Caco-2 (cell line): ENCODE results near the gene CETP. TPM values are rescaled to one million over a fixed set of nuclear protein-coding genes. Genes with fewer than 3 reads are reported as not detected.

Experiments
- BruUV-seq: library from RNA; stranded (reverse); fragments of 400-500 nt; replicated peaks from 2 replicates; lab custom pipeline; 2021; lab: Mats Ljungman, UMichigan
- CTCF ChIA-PET: fragments of 300-600 bp; sonication (Branson Sonifier 250); formaldehyde crosslinking; loops from one replicate; lab custom pipeline; 2022; ENCODE audit warnings: antibody characterized with exemption; lab: Charles Lee
- POLR2A ChIA-PET: fragments of 300-600 bp; sonication (Branson Sonifier 250); formaldehyde crosslinking; loops from one replicate; lab custom pipeline; 2022; ENCODE audit warnings: antibody characterized with exemption; lab: Charles Lee
- DNase-seq, 2 experiments: peaks; one replicate each; pipeline versions ENCODE4 v3.0.0 to v3.0.0-alpha.2; 2020 to 2022
- H3K27me3 ChIP-seq: replicated peaks from 2 replicates; pipeline ENCODE4 v1.6.0; 2011; ENCODE audit warnings: low read length; ENCODE audit not compliant: control insufficient read depth, insufficient read depth
- H3K36me3 ChIP-seq: 2 replicates; pipeline ENCODE4 v1.5.1; 2011; ENCODE audit warnings: low read length; ENCODE audit not compliant: control insufficient read depth, insufficient read depth
- H3K4me1 ChIP-seq: fragments of 250-450 bp; sonication (Bioruptor Pico); 2 replicates; pipeline ENCODE4 v1.5.1; 2020; ENCODE audit warnings: mild to moderate bottlenecking
- H3K4me3 ChIP-seq: 2 replicates; pipeline ENCODE4 v1.5.1; 2011; ENCODE audit warnings: low read depth, mild to moderate bottlenecking, control low read depth, low read length
- H3K9me3 ChIP-seq: fragments of 250-450 bp; sonication (Bioruptor Pico); 2 replicates; pipeline ENCODE4 v1.5.1; 2020; ENCODE audit warnings: mild to moderate bottlenecking, moderate library complexity
- H3K27ac Mint-ChIP-seq: one replicate; pipeline ENCODE4 v1.8.0; 2022; ENCODE audit warnings: mixed read lengths; ENCODE audit not compliant: unreplicated experiment
- H3K27me3 Mint-ChIP-seq: one replicate; pipeline ENCODE4 v1.8.0; 2022; ENCODE audit warnings: mixed read lengths; ENCODE audit not compliant: insufficient read depth, unreplicated experiment
- H3K36me3 Mint-ChIP-seq: one replicate; pipeline ENCODE4 v1.8.0; 2022; ENCODE audit warnings: mild to moderate bottlenecking, mixed read lengths; ENCODE audit not compliant: insufficient read depth, unreplicated experiment
- H3K4me1 Mint-ChIP-seq: one replicate; pipeline ENCODE4 v1.8.0; 2022; ENCODE audit warnings: low read depth, mixed read lengths; ENCODE audit not compliant: unreplicated experiment
- H3K4me3 Mint-ChIP-seq: one replicate; pipeline ENCODE4 v1.8.0; 2022; ENCODE audit warnings: mild to moderate bottlenecking, moderate library complexity, mixed read lengths; ENCODE audit not compliant: unreplicated experiment
- H3K9me3 Mint-ChIP-seq: one replicate; pipeline ENCODE4 v1.8.0; 2022; ENCODE audit warnings: mixed read lengths; ENCODE audit not compliant: unreplicated experiment
- intact Hi-C: fragments of 100-400 bp; cut with micrococcal nuclease; formaldehyde crosslinking; loops from one replicate; pipeline ENCODE4 v1.10.0; 2022; ENCODE audit not compliant: unreplicated experiment
- total RNA-seq: library from RNA; stranded (reverse); gene quantifications from 2 replicates; pipeline ENCODE4 v1.2.3, GENCODE V29; 2022
- TF ChIP-seq, protein P1 (sequence below), 2 experiments: fragments of 200-600 bp in 1 of 2; IDR thresholded peaks; 1 replicate in 1 of 2; 2 replicates in 1 of 2; pipeline versions ENCODE4 v1.5.1 to v1.8.0; 2011 to 2022; ENCODE audit warnings: antibody characterized with exemption in 1 of 2, control low read depth in 1 of 2, inconsistent platforms in 1 of 2, low read depth in 1 of 2, low read length in 1 of 2, mild to moderate bottlenecking in 1 of 2, moderate library complexity in 1 of 2; ENCODE audit not compliant: insufficient read depth in 1 of 2, severe bottlenecking in 1 of 2, unreplicated experiment in 1 of 2

CETP gene
- total RNA-seq, 1 experiment from 2014 or later = not detected

DNA sequence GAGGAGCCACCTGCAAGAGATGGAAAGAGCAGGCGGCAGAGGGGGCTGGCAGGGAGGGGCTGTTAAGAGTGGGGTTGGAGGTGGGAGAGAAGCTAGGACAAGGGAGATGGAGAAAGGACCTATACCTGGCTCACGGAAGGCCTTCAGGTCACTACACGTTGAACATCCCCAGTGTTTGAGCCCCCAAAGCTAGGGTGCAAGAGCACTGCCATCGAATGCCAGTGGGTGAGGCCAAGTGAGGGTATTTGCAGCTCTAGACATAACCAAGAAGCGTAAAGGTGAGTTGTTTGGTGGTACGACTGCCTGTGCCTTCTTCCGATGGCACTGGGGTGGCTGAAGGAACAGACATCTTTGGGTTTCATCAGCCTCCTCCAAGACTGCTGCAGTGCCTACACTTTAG is 46.9 kb upstream of the CETP start:
- Mint-ChIP-seq H3K4me1 (peaks cover 63% of the 10 kb centered on the region), H3K9me3 (no peaks in the 10 kb centered on the region), H3K27me3 (no peaks in the 10 kb centered on the region), H3K36me3 (peaks cover 13% of the 10 kb centered on the region), H3K4me3 (no peak overlapping the region), H3K27ac (no peak overlapping the region)
- intact Hi-C loops = no loop called here
- POLR2A ChIA-PET = no interaction called here
- DNase-seq = no peak
- TF ChIP-seq, protein P1, sequence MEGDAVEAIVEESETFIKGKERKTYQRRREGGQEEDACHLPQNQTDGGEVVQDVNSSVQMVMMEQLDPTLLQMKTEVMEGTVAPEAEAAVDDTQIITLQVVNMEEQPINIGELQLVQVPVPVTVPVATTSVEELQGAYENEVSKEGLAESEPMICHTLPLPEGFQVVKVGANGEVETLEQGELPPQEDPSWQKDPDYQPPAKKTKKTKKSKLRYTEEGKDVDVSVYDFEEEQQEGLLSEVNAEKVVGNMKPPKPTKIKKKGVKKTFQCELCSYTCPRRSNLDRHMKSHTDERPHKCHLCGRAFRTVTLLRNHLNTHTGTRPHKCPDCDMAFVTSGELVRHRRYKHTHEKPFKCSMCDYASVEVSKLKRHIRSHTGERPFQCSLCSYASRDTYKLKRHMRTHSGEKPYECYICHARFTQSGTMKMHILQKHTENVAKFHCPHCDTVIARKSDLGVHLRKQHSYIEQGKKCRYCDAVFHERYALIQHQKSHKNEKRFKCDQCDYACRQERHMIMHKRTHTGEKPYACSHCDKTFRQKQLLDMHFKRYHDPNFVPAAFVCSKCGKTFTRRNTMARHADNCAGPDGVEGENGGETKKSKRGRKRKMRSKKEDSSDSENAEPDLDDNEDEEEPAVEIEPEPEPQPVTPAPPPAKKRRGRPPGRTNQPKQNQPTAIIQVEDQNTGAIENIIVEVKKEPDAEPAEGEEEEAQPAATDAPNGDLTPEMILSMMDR (IDR thresholded peaks at IDR 0.05; ENCODE audit: insufficient read depth in 1 of 2, low read depth in 1 of 2, low read length in 1 of 2, severe bottlenecking in 1 of 2, unreplicated experiment in 1 of 2) = no peak
- peaks cover 65% of the 10 kb centered on the region for H3K4me1 ChIP-seq
- no peaks in the 10 kb centered on the region for H3K36me3 ChIP-seq
- CTCF ChIA-PET = no interaction called here
- no TSS peak for BruUV-seq
- no peak overlapping the region for H3K4me3 ChIP-seq
- no peaks in the 10 kb centered on the region for H3K27me3 ChIP-seq
- H3K9me3 ChIP-seq = no peaks in the 10 kb centered on the region

DNA sequence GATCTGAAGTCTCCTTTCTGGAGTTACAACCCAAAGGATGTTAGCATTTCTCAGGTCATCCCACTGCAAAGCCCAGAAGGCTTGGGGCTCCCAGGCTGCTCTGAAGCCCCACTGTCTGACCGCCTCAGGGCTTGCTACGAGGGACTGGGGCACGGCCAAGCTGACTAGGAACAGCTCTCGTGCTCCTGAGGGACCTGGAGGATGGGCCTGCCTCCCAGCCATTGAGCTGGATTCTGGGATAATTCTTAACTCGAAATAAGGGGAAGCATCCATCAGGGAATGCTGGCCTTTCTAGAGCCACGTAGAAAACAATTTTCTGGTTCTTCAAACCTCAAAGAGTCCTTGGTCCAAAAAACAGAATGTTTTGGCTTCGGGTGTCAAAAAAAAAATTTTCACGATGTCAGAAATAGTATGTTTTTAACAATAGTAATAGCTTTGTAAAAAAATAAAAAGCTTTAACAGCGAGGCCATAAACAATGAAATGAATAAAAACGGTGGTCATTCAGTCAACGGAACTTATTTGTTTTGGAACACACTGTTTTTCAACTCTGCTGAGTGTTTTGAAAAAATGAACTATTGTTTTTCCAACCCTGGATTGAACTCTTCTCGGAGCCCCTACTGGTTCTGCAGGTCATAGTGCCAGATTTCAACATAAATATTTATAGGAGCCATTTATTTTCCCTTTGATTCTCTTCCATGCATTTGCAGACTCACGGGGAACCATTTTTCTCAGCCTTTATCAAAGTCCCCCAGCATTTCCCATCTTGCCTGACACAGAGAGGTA is 46.2 kb upstream of the CETP start:
- no peak overlapping the region for H3K27ac Mint-ChIP-seq
- ChIA-PET CTCF (no interaction called here), POLR2A (no interaction called here)
- no peak overlapping the region for H3K4me3 Mint-ChIP-seq
- no peaks in the 10 kb centered on the region for H3K27me3 Mint-ChIP-seq
- no peak for DNase-seq
- Histone ChIP-seq H3K9me3 (no peaks in the 10 kb centered on the region), H3K4me3 (no peak overlapping the region), H3K4me1 (peaks cover 68% of the 10 kb centered on the region), H3K27me3 (no peaks in the 10 kb centered on the region), H3K36me3 (no peaks in the 10 kb centered on the region)
- H3K36me3 Mint-ChIP-seq = peaks cover 14% of the 10 kb centered on the region
- BruUV-seq = no TSS peak
- H3K9me3 Mint-ChIP-seq = no peaks in the 10 kb centered on the region
- TF ChIP-seq, protein P1 (IDR thresholded peaks at IDR 0.05; ENCODE audit: insufficient read depth in 1 of 2, low read depth in 1 of 2, low read length in 1 of 2, severe bottlenecking in 1 of 2, unreplicated experiment in 1 of 2) = no peak
- intact Hi-C loops = no loop called here
- peaks cover 63% of the 10 kb centered on the region for H3K4me1 Mint-ChIP-seq

DNA sequence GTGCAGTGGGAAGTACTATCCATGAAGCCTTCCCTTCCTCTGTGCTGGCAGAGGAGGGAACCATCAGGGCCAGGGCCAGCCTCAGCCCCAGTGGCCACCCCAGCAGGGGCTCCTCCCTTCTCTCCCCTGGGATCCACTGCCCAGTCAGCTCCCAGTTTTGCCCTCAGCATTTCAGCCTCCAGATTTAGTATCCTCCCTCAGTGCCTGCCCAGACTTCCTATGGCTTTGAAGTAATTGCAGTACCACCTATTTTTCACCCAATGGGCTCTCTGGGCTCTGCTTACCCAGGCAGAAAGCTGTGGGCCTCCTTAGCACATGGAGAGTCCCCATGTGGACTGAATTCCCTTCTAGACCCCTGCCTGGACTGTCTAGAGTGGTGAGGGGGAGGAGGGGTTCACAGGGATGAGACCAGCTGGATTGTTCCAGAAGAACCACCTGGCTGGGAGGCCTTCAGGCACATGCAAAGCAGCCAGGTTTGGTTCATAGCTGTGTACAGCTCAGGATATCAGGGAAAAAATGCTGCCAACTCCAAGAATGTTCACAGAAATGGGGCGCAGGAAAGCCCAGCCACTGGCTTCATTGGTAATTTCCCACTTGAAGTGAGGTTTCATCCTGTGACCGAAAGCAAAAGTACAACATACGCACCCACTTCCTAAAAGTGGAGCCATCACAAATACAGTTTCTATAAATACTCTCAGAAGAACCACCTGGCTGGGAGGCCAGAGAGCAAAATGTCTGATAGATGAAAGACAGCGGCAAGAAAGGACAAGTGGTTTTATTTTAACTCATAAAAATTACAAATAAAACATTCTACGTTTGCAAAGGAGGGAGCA is 45.0 kb upstream of the CETP start:
- TF ChIP-seq, protein P1 (IDR thresholded peaks at IDR 0.05; ENCODE audit: insufficient read depth in 1 of 2, low read depth in 1 of 2, low read length in 1 of 2, severe bottlenecking in 1 of 2, unreplicated experiment in 1 of 2) = no peak
- H3K9me3 Mint-ChIP-seq = no peaks in the 10 kb centered on the region
- Histone ChIP-seq H3K36me3 (no peaks in the 10 kb centered on the region), H3K4me3 (no peak overlapping the region), H3K9me3 (no peaks in the 10 kb centered on the region), H3K4me1 (peaks cover 68% of the 10 kb centered on the region), H3K27me3 (no peaks in the 10 kb centered on the region)
- intact Hi-C loops = no loop called here
- peaks cover 8% of the 10 kb centered on the region for H3K36me3 Mint-ChIP-seq
- CTCF ChIA-PET = no interaction called here
- no TSS peak for BruUV-seq
- no peak overlapping the region for H3K4me3 Mint-ChIP-seq
- H3K4me1 Mint-ChIP-seq = peaks cover 61% of the 10 kb centered on the region
- peak overlapping the region; percentile 95 for H3K27ac Mint-ChIP-seq
- no peak for DNase-seq
- H3K27me3 Mint-ChIP-seq = no peaks in the 10 kb centered on the region
- POLR2A ChIA-PET = no interaction called here
